Vagina (tissue), 2 donors: ENCODE data around the gene DOCK4.

ENCODE experiments used
- CTCF ChIP-seq, 3 experiments: fragments of 450-650 bp in 2 of 3; fragments of 200-600 bp in 1 of 3; sonication (generic) in 1 of 3; IDR thresholded peaks; one replicate each; pipeline ENCODE4 v1.5.1; 2017 to 2019; ENCODE audit warnings: antibody characterized with exemption in 3 of 3, mild to moderate bottlenecking in 2 of 3, moderate library complexity in 2 of 3
- POLR2A ChIP-seq, 2 donors: fragments of 450-650 bp; IDR thresholded peaks; one replicate each; pipeline ENCODE4 v1.6.1; 2017; ENCODE audit warnings: antibody characterized with exemption in 2 of 2, mild to moderate bottlenecking in 2 of 2, moderate library complexity in 2 of 2

- no peak for TF ChIP-seq POLR2A (IDR thresholded peaks at IDR 0.05)
- TF ChIP-seq CTCF (IDR thresholded peaks at IDR 0.05) = no peak
Observed at GRCh38 chr7:112143582-112143981, 62.6 kb downstream of the DOCK4 start.
